GM20431 (cell line): ENCODE data around the gene NDUFV3.
"Not testable (repeated sequence)": the region's sequence is repeated elsewhere in the genome, so short reads cannot be mapped to it uniquely, and the experiment has no call there.

ENCODE experiments used
- in situ Hi-C: fragments of 300-500 bp; cut with MseI, MboI; formaldehyde crosslinking; loops from one replicate; pipeline ENCODE4 v1.15.0; 2020; ENCODE audit warnings: low sequenced_read_pairs; ENCODE audit not compliant: unreplicated experiment

The NDUFV3 gene

GRCh38 chr21:42878993-42879787, 13.9 kb upstream of the NDUFV3 start, which contains the start of gene WDR4:
TSS of gene WDR4 (minus strand) at chr21:42879539. CDS start at chr21:42879495, 44 bp downstream.
- in situ Hi-C loops = no loop called here

- in situ Hi-C loops = no loop called here
Measured at GRCh38 chr21:42880352-42880751, 12.8 kb upstream of the NDUFV3 start.

- in situ Hi-C loops = no loop called here
Measured at GRCh38 chr21:42883921-42884320, 9.2 kb upstream of the NDUFV3 start.

- in situ Hi-C loops = no loop called here
Measured at GRCh38 chr21:42887326-42887725, 5.8 kb upstream of the NDUFV3 start.

- in situ Hi-C loops = no loop called here
Measured at GRCh38 chr21:42892582-42892930, 553 bp upstream of the NDUFV3 start.

- in situ Hi-C loops = no loop called here
Measured at GRCh38 chr21:42900446-42900845, 7.3 kb downstream of the NDUFV3 start.

- in situ Hi-C loops = no loop called here
Measured at GRCh38 chr21:42903817-42904216, 10.7 kb downstream of the NDUFV3 start.

GRCh38 chr21:42905195-42905594, 12.1 kb downstream of the NDUFV3 start:
- in situ Hi-C loops = no loop called here

GRCh38 chr21:42906233-42906632, 13.1 kb downstream of the NDUFV3 start:
- in situ Hi-C loops = no loop called here

GRCh38 chr21:42908484-42908883, 15.4 kb downstream of the NDUFV3 start:
- in situ Hi-C loops = not testable (repeated sequence)

GRCh38 chr21:42911920-42912319, 18.8 kb downstream of the NDUFV3 start:
- in situ Hi-C loops = not testable (repeated sequence)

- in situ Hi-C loops = no loop called here
Measured at GRCh38 chr21:42913476-42913875, 20.4 kb downstream of the NDUFV3 start.

- in situ Hi-C loops = no loop called here
Measured at GRCh38 chr21:42918291-42918690, 25.2 kb downstream of the NDUFV3 start.

- in situ Hi-C loops = no loop called here
Measured at GRCh38 chr21:42921927-42922326, 28.8 kb downstream of the NDUFV3 start.

GRCh38 chr21:42922918-42923317, 29.8 kb downstream of the NDUFV3 start:
- in situ Hi-C loops = no loop called here

- in situ Hi-C loops = no loop called here
Measured at GRCh38 chr21:42923553-42924432, 30.7 kb downstream of the NDUFV3 start.

- in situ Hi-C loops = no loop called here
Measured at GRCh38 chr21:42924433-42924751, 31.3 kb downstream of the NDUFV3 start.

GRCh38 chr21:42925114-42925926, 32.2 kb downstream of the NDUFV3 start, which contains the start of gene ERVH48-1:
TSS of gene ERVH48-1 (minus strand) at chr21:42925630. CDS start at chr21:42919006, 6,624 bp downstream.
- in situ Hi-C loops = no loop called here

- in situ Hi-C loops = not testable (repeated sequence)
Measured at GRCh38 chr21:42927474-42928200, 34.5 kb downstream of the NDUFV3 start.

GRCh38 chr21:42929969-42930368, 36.9 kb downstream of the NDUFV3 start:
- in situ Hi-C loops = no loop called here
